ENCODE results near the gene PRRX2.

GRCh38 chr9:129685933-129686259, 20.4 kb downstream of the PRRX2 start:
- no peak for TF ChIP-seq CTCF (IDR thresholded peaks at IDR 0.05; ENCODE audit: low read depth, low read length)
- no peak for TF ChIP-seq EZH2phosphoT487 (IDR thresholded peaks at IDR 0.05; ENCODE audit: low read depth)
